Measurements from ENCODE around the gene EDEM2.
"Not testable (repeated sequence)": the region's sequence is repeated elsewhere in the genome, so short reads cannot be mapped to it uniquely, and the experiment has no call there.

The EDEM2 gene

GRCh38 chr20:35168701-35169409, 21.7 kb upstream of the EDEM2 start:
- DNase-seq (ENCODE audit: low spot score), result not testable (repeated sequence)

GRCh38 chr20:35167787-35168186, 20.7 kb upstream of the EDEM2 start:
- no peak for DNase-seq (ENCODE audit: low spot score)

- DNase-seq (ENCODE audit: low spot score), result no peak
Observed at GRCh38 chr20:35166242-35166830, 19.2 kb upstream of the EDEM2 start.

GRCh38 chr20:35165221-35166185, 18.4 kb upstream of the EDEM2 start:
- DNase-seq (ENCODE audit: low spot score), result no peak

GRCh38 chr20:35164531-35164930, 17.4 kb upstream of the EDEM2 start:
- not testable (repeated sequence) for DNase-seq (ENCODE audit: low spot score)

GRCh38 chr20:35160341-35160740, 13.2 kb upstream of the EDEM2 start:
- not testable (repeated sequence) for DNase-seq (ENCODE audit: low spot score)

GRCh38 chr20:35156978-35157377, 9.8 kb upstream of the EDEM2 start:
- DNase-seq (ENCODE audit: low spot score), result no peak

GRCh38 chr20:35155936-35156335, 8.8 kb upstream of the EDEM2 start:
- DNase-seq (ENCODE audit: low spot score), result no peak

GRCh38 chr20:35151736-35152135, 4.6 kb upstream of the EDEM2 start:
- no peak for DNase-seq (ENCODE audit: low spot score)

- no peak for DNase-seq (ENCODE audit: low spot score)
Observed at GRCh38 chr20:35150846-35151579, 3.9 kb upstream of the EDEM2 start.

- DNase-seq (ENCODE audit: low spot score), result peak; percentile 10
Observed at GRCh38 chr20:35147575-35148071, 487 bp upstream of the EDEM2 start.

- DNase-seq (ENCODE audit: low spot score), result peak; percentile 13
Observed at GRCh38 chr20:35146299-35146919, 727 bp downstream of the EDEM2 start.

GRCh38 chr20:35145141-35145564, 2.0 kb downstream of the EDEM2 start:
- DNase-seq (ENCODE audit: low spot score), result peak; percentile 53

GRCh38 chr20:35144694-35145093, 2.4 kb downstream of the EDEM2 start:
- no peak for DNase-seq (ENCODE audit: low spot score)

- no peak for DNase-seq (ENCODE audit: low spot score)
Observed at GRCh38 chr20:35135867-35136586, 11.1 kb downstream of the EDEM2 start.

GRCh38 chr20:35134880-35135279, 12.3 kb downstream of the EDEM2 start:
- no peak for DNase-seq (ENCODE audit: low spot score)

GRCh38 chr20:35134472-35134871, 12.7 kb downstream of the EDEM2 start:
- DNase-seq (ENCODE audit: low spot score), result no peak

- DNase-seq (ENCODE audit: low spot score), result no peak
Observed at GRCh38 chr20:35133735-35134134, 13.4 kb downstream of the EDEM2 start.

- DNase-seq (ENCODE audit: low spot score), result no peak
Observed at GRCh38 chr20:35133031-35133430, 14.1 kb downstream of the EDEM2 start.

GRCh38 chr20:35131934-35132333, 15.2 kb downstream of the EDEM2 start:
- no peak for DNase-seq (ENCODE audit: low spot score)

- DNase-seq (ENCODE audit: low spot score), result no peak
Observed at GRCh38 chr20:35129647-35130069, 17.5 kb downstream of the EDEM2 start.
